Measurements from ENCODE around the gene FAM25G.

DNA sequence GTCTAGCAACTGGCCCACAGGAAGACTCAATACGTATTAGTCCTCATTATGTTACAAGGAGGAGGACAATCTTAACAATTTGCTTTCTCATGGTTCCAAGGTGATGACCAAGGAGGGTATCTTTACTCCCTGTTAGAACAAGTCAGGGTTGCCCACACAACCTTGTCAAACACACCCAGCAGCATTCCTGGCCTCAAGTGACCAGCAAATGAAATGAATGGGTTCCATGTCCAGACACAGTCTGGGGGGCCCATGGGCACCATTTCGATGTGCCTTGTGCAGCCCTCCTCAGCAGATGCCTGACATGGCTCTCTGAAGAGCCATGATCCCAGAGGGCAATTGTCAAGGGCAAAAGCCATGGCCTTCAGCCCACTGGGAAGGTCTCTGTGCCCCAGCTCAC lies 48.4 kb downstream of the FAM25G start:
- no peak for TF ChIP-seq POLR2A (IDR thresholded peaks at IDR 0.05)
- TF ChIP-seq, protein P1, sequence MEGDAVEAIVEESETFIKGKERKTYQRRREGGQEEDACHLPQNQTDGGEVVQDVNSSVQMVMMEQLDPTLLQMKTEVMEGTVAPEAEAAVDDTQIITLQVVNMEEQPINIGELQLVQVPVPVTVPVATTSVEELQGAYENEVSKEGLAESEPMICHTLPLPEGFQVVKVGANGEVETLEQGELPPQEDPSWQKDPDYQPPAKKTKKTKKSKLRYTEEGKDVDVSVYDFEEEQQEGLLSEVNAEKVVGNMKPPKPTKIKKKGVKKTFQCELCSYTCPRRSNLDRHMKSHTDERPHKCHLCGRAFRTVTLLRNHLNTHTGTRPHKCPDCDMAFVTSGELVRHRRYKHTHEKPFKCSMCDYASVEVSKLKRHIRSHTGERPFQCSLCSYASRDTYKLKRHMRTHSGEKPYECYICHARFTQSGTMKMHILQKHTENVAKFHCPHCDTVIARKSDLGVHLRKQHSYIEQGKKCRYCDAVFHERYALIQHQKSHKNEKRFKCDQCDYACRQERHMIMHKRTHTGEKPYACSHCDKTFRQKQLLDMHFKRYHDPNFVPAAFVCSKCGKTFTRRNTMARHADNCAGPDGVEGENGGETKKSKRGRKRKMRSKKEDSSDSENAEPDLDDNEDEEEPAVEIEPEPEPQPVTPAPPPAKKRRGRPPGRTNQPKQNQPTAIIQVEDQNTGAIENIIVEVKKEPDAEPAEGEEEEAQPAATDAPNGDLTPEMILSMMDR (IDR thresholded peaks at IDR 0.05): no peak
